GM19193 (cell line): ENCODE measurements around the gene BACE1.

Experiments
- POLR2A ChIP-seq: IDR thresholded peaks from 4 replicates; pipeline ENCODE4 v1.6.1; 2011; ENCODE audit not compliant: insufficient read depth, insufficient read length; ENCODE audit errors: extremely low read depth

The BACE1 gene

GRCh38 chr11:117315285-117316196, 515 bp downstream of the BACE1 start:
- TF ChIP-seq POLR2A, result no peak

GRCh38 chr11:117314840-117315239, 1.2 kb downstream of the BACE1 start:
- TF ChIP-seq POLR2A, result no peak

- TF ChIP-seq POLR2A, result no peak
These were observed 2.0 kb downstream of the BACE1 start for GRCh38 chr11:117313828-117314768.

GRCh38 chr11:117313091-117313490, 3.0 kb downstream of the BACE1 start:
- TF ChIP-seq POLR2A, result no peak

GRCh38 chr11:117309310-117309709, 6.7 kb downstream of the BACE1 start:
- TF ChIP-seq POLR2A, result no peak

- no peak for TF ChIP-seq POLR2A
These were observed 10.9 kb downstream of the BACE1 start for GRCh38 chr11:117305145-117305544.

- no peak for TF ChIP-seq POLR2A
These were observed 12.3 kb downstream of the BACE1 start for GRCh38 chr11:117303646-117304315.

- no peak for TF ChIP-seq POLR2A
These were observed 13.0 kb downstream of the BACE1 start for GRCh38 chr11:117303101-117303500.

GRCh38 chr11:117302228-117302627, 13.8 kb downstream of the BACE1 start:
- TF ChIP-seq POLR2A, result no peak

- no peak for TF ChIP-seq POLR2A
These were observed 15.3 kb downstream of the BACE1 start for GRCh38 chr11:117300773-117301172.

- TF ChIP-seq POLR2A, result no peak
These were observed 15.8 kb downstream of the BACE1 start for GRCh38 chr11:117300283-117300663.

- TF ChIP-seq POLR2A, result no peak
These were observed 16.4 kb downstream of the BACE1 start for GRCh38 chr11:117299351-117300282.

- TF ChIP-seq POLR2A, result no peak
These were observed 17.9 kb downstream of the BACE1 start for GRCh38 chr11:117298195-117298594.

- TF ChIP-seq POLR2A, result no peak
These were observed 19.2 kb downstream of the BACE1 start for GRCh38 chr11:117296881-117297280.
